ENCODE data around the gene ACOXL. TPM values are rescaled to one million over a fixed set of nuclear protein-coding genes. Genes with fewer than 3 reads are reported as not detected.

Gene ACOXL
- total and polyA plus RNA-seq, 2 of the 8 experiments (the other 6 are each of a cell fraction or from before 2014, with no cell fraction given) = 11.4 to 20.6 TPM

- Histone ChIP-seq H3K23me2 (ENCODE audit: low read depth, low read length) (no peaks in the 10 kb centered on the region; the same call in 1 of the 2 replicates), H2BK12ac (ENCODE audit: low read depth, low read length) (no peak overlapping the region), H4K91ac (replicated peaks; ENCODE audit: insufficient read length, low read length) (no peak overlapping the region), H3K36me3 (ENCODE audit: control insufficient read depth in 2 of 4, insufficient read depth in 4 of 4, low read length in 3 of 4) (no peaks in the 10 kb centered on the region; a peak in 1 of 8 replicates), H3K27me3 (replicated peaks in 1 of 4; ENCODE audit: control insufficient read depth in 3 of 4, extremely low read depth in 1 of 4, insufficient read depth in 3 of 4, low read length in 3 of 4) (no peaks in the 10 kb centered on the region), H3K23ac (ENCODE audit: insufficient read length) (no peak overlapping the region), H3K27ac (ENCODE audit: low read depth, low read length) (no peak overlapping the region), H4K20me1 (replicated peaks in 1 of 2; ENCODE audit: control insufficient read depth in 1 of 2, insufficient read depth in 2 of 2, low read length in 2 of 2) (peaks cover 0 to 10% of the 10 kb centered on the region in 2 experiments), H3K79me1 (ENCODE audit: low read depth, low read length) (no peaks in the 10 kb centered on the region), H3K9me3 (ENCODE audit: insufficient read depth in 2 of 2, low read depth in 1 of 2, low read length in 1 of 2) (no peaks in the 10 kb centered on the region), H3K4ac (replicated peaks; ENCODE audit: insufficient read length, low read depth, low read length) (no peak overlapping the region), H3K18ac (ENCODE audit: extremely low read depth, low read length) (no peak overlapping the region), H4K8ac (ENCODE audit: extremely low read depth, insufficient read depth, low read length) (peak overlapping the region; percentile 48; the same call in 1 of the 2 replicates), H3K4me2 (ENCODE audit: insufficient read depth in 1 of 2, low read depth in 2 of 2, low read length in 2 of 2) (no peak overlapping the region), H3K4me1 (replicated peaks in 1 of 4; ENCODE audit: control insufficient read depth in 3 of 4, insufficient read depth in 4 of 4, low read length in 3 of 4) (peaks cover 0 to 11% (median 1%) of the 10 kb centered on the region in 4 experiments; a peak in 3 of 7 replicates), H3K56ac (replicated peaks; ENCODE audit: insufficient read length, low read depth, low read length) (no peak overlapping the region), H3K79me2 (ENCODE audit: control insufficient read depth in 1 of 2, insufficient read depth in 2 of 2, low read length in 2 of 2) (no peaks in the 10 kb centered on the region), H3K4me3 (ENCODE audit: extremely low read depth in 1 of 4, insufficient read depth in 2 of 4, low read depth in 3 of 4, low read length in 4 of 4) (no peak overlapping the region), H2AK5ac (ENCODE audit: low read depth, low read length) (no peak overlapping the region), H2BK120ac (replicated peaks; ENCODE audit: low read depth, low read length) (no peak overlapping the region), H2AFZ (ENCODE audit: low read length) (no peak overlapping the region), H4K5ac (ENCODE audit: insufficient read length, low read depth, low read length) (no peak overlapping the region), H2BK15ac (ENCODE audit: low read length) (no peak overlapping the region), H3K9ac (replicated peaks in 1 of 4; ENCODE audit: extremely low read depth in 1 of 4, low read depth in 3 of 4, low read length in 3 of 4) (no peak overlapping the region), H3K14ac (ENCODE audit: insufficient read length) (no peak overlapping the region), H2BK5ac (ENCODE audit: low read depth, low read length) (no peak overlapping the region), H2BK20ac (ENCODE audit: low read length) (no peak overlapping the region)
- DNase-seq (ENCODE audit: low read depth in 1 of 2, low spot score in 2 of 2) (peak in 1 of 2 experiments; percentile 38), FAIRE-seq (no peak)
- ChIA-PET POLR2A (ENCODE audit: partially characterized antibody) (no interaction called here), CTCF (ENCODE audit: partially characterized antibody) (interaction anchor here (1.1 to 1.4 kb wide), 5 partner anchors 10 to 37 kb away, joined by 3 to 4 read pairs (median 3); no protein-coding TSS in a partner anchor)
- 91% methylated on average over 12 of the region's 13 CpGs; no CpG with 5 or more reads in 1 of the 2 experiments for WGBS, 2 experiments (ENCODE audit: extremely low coverage in 1 of 2, insufficient coverage in 1 of 2, insufficient read length in 1 of 2, insufficient replicate concordance in 2 of 2, low coverage in 1 of 2, low lambda C conversion rate in 2 of 2, missing lambda C conversion rate in 1 of 2)
- TF ChIP-seq FOSL1 (IDR thresholded peaks at IDR 0.05; ENCODE audit: insufficient read depth, low read depth, low read length) (no peak), BRCA1 (IDR thresholded peaks at IDR 0.05; ENCODE audit: low read depth, low read length) (no peak), CTCF (IDR thresholded peaks at IDR 0.05; ENCODE audit: control extremely low read depth in 1 of 3, insufficient read depth in 1 of 3, low read depth in 1 of 3, low read length in 3 of 3) (no peak), GTF2F1 (IDR thresholded peaks at IDR 0.05; ENCODE audit: borderline replicate concordance, low read depth, low read length) (no peak), KDM1A (IDR thresholded peaks at IDR 0.05; ENCODE audit: borderline replicate concordance, low read length) (no peak), JUND (IDR thresholded peaks at IDR 0.05; ENCODE audit: low read length) (no peak), JUN (IDR thresholded peaks at IDR 0.05; ENCODE audit: low read depth, low read length) (no peak), RAD21 (IDR thresholded peaks at IDR 0.05 in 1 of 2, conservative IDR thresholded peaks at IDR 0.05 in 1 of 2; ENCODE audit: low read depth in 2 of 2, low read length in 2 of 2) (no peak)
Measured at GRCh38 chr2:110848519-110849030, 116.2 kb downstream of the ACOXL start.
